Thymus (tissue), 11 donors: Measurements from ENCODE around the gene CTNNBIP1. TPM values are rescaled to one million over a fixed set of nuclear protein-coding genes. Genes with fewer than 3 reads are reported as not detected.

ENCODE experiments used
- DNase-seq, 9 donors: peaks; one replicate each; pipeline ENCODE4 v3.0.0-alpha.2; 2013; ENCODE audit warnings: low spot score in 9 of 9, low read depth in 6 of 9, missing footprints in 1 of 9
- H3K27ac ChIP-seq, 2 donors: one replicate each; pipeline ENCODE4 v1.5.1; 2013; ENCODE audit warnings: control low read depth in 1 of 2, low read depth in 1 of 2, low read length in 1 of 2, mild to moderate bottlenecking in 1 of 2, moderate library complexity in 1 of 2
- H3K27me3 ChIP-seq, 2 donors: one replicate each; pipeline ENCODE4 v1.5.1; 2013; ENCODE audit warnings: low read length in 1 of 2; ENCODE audit not compliant: control insufficient read depth in 2 of 2, insufficient read depth in 1 of 2
- H3K36me3 ChIP-seq, 2 donors: one replicate each; pipeline ENCODE4 v1.5.1; 2013; ENCODE audit warnings: low read length in 1 of 2, mild to moderate bottlenecking in 1 of 2, moderate library complexity in 1 of 2; ENCODE audit not compliant: control insufficient read depth in 2 of 2, insufficient read depth in 2 of 2
- H3K4me1 ChIP-seq, 2 donors: one replicate each; pipeline ENCODE4 v1.5.1; 2013; ENCODE audit warnings: low read length in 2 of 2; ENCODE audit not compliant: control insufficient read depth in 2 of 2, insufficient read depth in 2 of 2
- H3K4me3 ChIP-seq, 2 donors: one replicate each; pipeline ENCODE4 v1.5.1; 2013; ENCODE audit warnings: low read length in 2 of 2, control low read depth in 1 of 2, mild to moderate bottlenecking in 1 of 2
- H3K9me3 ChIP-seq, 2 donors: one replicate each; pipeline ENCODE4 v1.5.1; 2013; ENCODE audit warnings: low read length in 1 of 2, mild to moderate bottlenecking in 1 of 2; ENCODE audit not compliant: control insufficient read depth in 2 of 2, insufficient read depth in 1 of 2
- WGBS: extraction: QIAGEN DNeasy Blood & Tissue Kit; methylation state at CpG from one replicate; pipeline ENCODE4 v1.1.7; 2013; 5-methylcytosine and 5-hydroxymethylcytosine counted together
- polyA plus RNA-seq: library from polyadenylated mRNA; stranded (reverse); fragments of 200-250 nt; gene quantifications from one replicate; pipeline ENCODE4 v1.2.3, GENCODE V29; 2013
- total RNA-seq: library from RNA; stranded (reverse); fragments of 120-200 nt; gene quantifications from one replicate; pipeline ENCODE4 v1.2.4, GENCODE V29; 2013
- donor health status: healthy.

Gene CTNNBIP1
- total and polyA plus RNA-seq, 2 donors, result 16.7 to 18.5 TPM

- H3K4me1 ChIP-seq, result peaks cover 0 to 8% of the 10 kb centered on the region in 2 donors
- 98% methylated on average over 6 of the region's 6 CpGs for WGBS
- H3K9me3 ChIP-seq, result peaks cover 0 to 7% of the 10 kb centered on the region in 2 donors
- H3K27ac ChIP-seq, result no peak overlapping the region
- H3K36me3 ChIP-seq, result peaks cover 4 to 5% of the 10 kb centered on the region in 2 donors
- H3K4me3 ChIP-seq, result no peak overlapping the region
- no peak for DNase-seq
- H3K27me3 ChIP-seq, result no peaks in the 10 kb centered on the region
Observed at GRCh38 chr1:9858293-9859035, 51.6 kb downstream of the CTNNBIP1 start.

- H3K9me3 ChIP-seq, result peaks cover 4 to 18% of the 10 kb centered on the region in 2 donors
- no peak overlapping the region for H3K27ac ChIP-seq
- no peak overlapping the region for H3K4me3 ChIP-seq
- 97% methylated on average over 1 of the region's 1 CpG for WGBS
- H3K4me1 ChIP-seq, result peaks cover 11 to 26% of the 10 kb centered on the region in 2 donors
- no peak for DNase-seq
- H3K36me3 ChIP-seq, result peaks cover 11 to 14% of the 10 kb centered on the region in 2 donors
- no peaks in the 10 kb centered on the region for H3K27me3 ChIP-seq
Observed at GRCh38 chr1:9855186-9855585, 54.9 kb downstream of the CTNNBIP1 start.

GRCh38 chr1:9853249-9853595 is 56.8 kb downstream of the CTNNBIP1 start:
- Histone ChIP-seq H3K4me1 (peaks cover 26 to 39% of the 10 kb centered on the region in 2 donors), H3K27ac (no peak overlapping the region), H3K27me3 (no peaks in the 10 kb centered on the region), H3K36me3 (peaks cover 8 to 14% of the 10 kb centered on the region in 2 donors), H3K4me3 (no peak overlapping the region), H3K9me3 (peaks cover 4 to 18% of the 10 kb centered on the region in 2 donors)
- WGBS, result 97% methylated on average over 4 of the region's 4 CpGs
- no peak for DNase-seq

GRCh38 chr1:9852410-9853248 is 57.4 kb downstream of the CTNNBIP1 start:
- Histone ChIP-seq H3K4me1 (peaks cover 29 to 45% of the 10 kb centered on the region in 2 donors), H3K27me3 (no peaks in the 10 kb centered on the region), H3K36me3 (peaks cover 8 to 14% of the 10 kb centered on the region in 2 donors), H3K4me3 (no peak overlapping the region), H3K9me3 (peaks cover 4 to 18% of the 10 kb centered on the region in 2 donors), H3K27ac (no peak overlapping the region)
- no peak for DNase-seq
- 96% methylated on average over 12 of the region's 12 CpGs for WGBS

GRCh38 chr1:9852004-9852403 is 58.1 kb downstream of the CTNNBIP1 start:
- WGBS, result 97% methylated on average over 8 of the region's 8 CpGs
- peaks cover 8 to 14% of the 10 kb centered on the region in 2 donors for H3K36me3 ChIP-seq
- no peaks in the 10 kb centered on the region for H3K27me3 ChIP-seq
- peaks cover 4 to 18% of the 10 kb centered on the region in 2 donors for H3K9me3 ChIP-seq
- H3K27ac ChIP-seq, result no peak overlapping the region
- peak overlapping the region in 1 of 2 donors; percentile 62 for H3K4me3 ChIP-seq
- DNase-seq, result no peak
- H3K4me1 ChIP-seq, result peaks cover 29 to 50% of the 10 kb centered on the region in 2 donors

- Histone ChIP-seq H3K4me1 (peaks cover 32 to 64% of the 10 kb centered on the region in 2 donors), H3K27ac (peak overlapping the region; percentile 32 to 99), H3K36me3 (peaks cover 8 to 14% of the 10 kb centered on the region in 2 donors), H3K27me3 (no peaks in the 10 kb centered on the region), H3K9me3 (peaks cover 4 to 18% of the 10 kb centered on the region in 2 donors), H3K4me3 (peak overlapping the region; percentile 62)
- 4% methylated on average over 18 of the region's 18 CpGs for WGBS
- peak in 6 of 9 donors; percentile 31 to 71 (median 50) for DNase-seq
Observed at GRCh38 chr1:9850442-9851162, 59.5 kb downstream of the CTNNBIP1 start.

GRCh38 chr1:9849691-9850441 is 60.2 kb downstream of the CTNNBIP1 start:
- no peaks in the 10 kb centered on the region for H3K27me3 ChIP-seq
- peaks cover 32 to 70% of the 10 kb centered on the region in 2 donors for H3K4me1 ChIP-seq
- peaks cover 8 to 14% of the 10 kb centered on the region in 2 donors for H3K36me3 ChIP-seq
- DNase-seq, result peak; percentile 69 to 96 (median 86)
- 15% methylated on average over 20 of the region's 20 CpGs for WGBS
- H3K9me3 ChIP-seq, result peaks cover 4 to 18% of the 10 kb centered on the region in 2 donors
- H3K27ac ChIP-seq, result peak overlapping the region; percentile 90 to 99
- peak overlapping the region; percentile 62 for H3K4me3 ChIP-seq

GRCh38 chr1:9848022-9848421 is 62.0 kb downstream of the CTNNBIP1 start:
- 32% methylated on average over 8 of the region's 8 CpGs for WGBS
- no peaks in the 10 kb centered on the region for H3K27me3 ChIP-seq
- peaks cover 3 to 5% of the 10 kb centered on the region in 2 donors for H3K36me3 ChIP-seq
- peak overlapping the region; percentile 52 to 99 for H3K27ac ChIP-seq
- no peak overlapping the region for H3K4me3 ChIP-seq
- DNase-seq, result peak in 1 of 9 donors; percentile 63
- H3K4me1 ChIP-seq, result peaks cover 32 to 88% of the 10 kb centered on the region in 2 donors
- H3K9me3 ChIP-seq, result peaks cover under 1 to 7% of the 10 kb centered on the region in 2 donors
